HFFc6 (cell line): Measurements from ENCODE around the gene DYSF. TPM values are rescaled to one million over a fixed set of nuclear protein-coding genes. Genes with fewer than 3 reads are reported as not detected.
A peak's percentile ranks its signal among the peaks of the same experiment; 100 is the strongest.

Experiments
- DNase-seq: peaks from one replicate; pipeline ENCODE4 v3.0.0-alpha.2; 2018
- H3K27ac Mint-ChIP-seq: 2 replicates; pipeline ENCODE4 v1.8.0; 2020; ENCODE audit warnings: mild to moderate bottlenecking, mixed read lengths
- H3K27me3 Mint-ChIP-seq: 2 replicates; pipeline ENCODE4 v1.8.0; 2021; ENCODE audit warnings: mild to moderate bottlenecking, moderate library complexity, mixed read lengths; ENCODE audit not compliant: insufficient read depth
- H3K36me3 Mint-ChIP-seq: 2 replicates; pipeline ENCODE4 v1.8.0; 2021; ENCODE audit warnings: low read depth, mixed read lengths
- H3K4me1 Mint-ChIP-seq: 2 replicates; pipeline ENCODE4 v1.8.0; 2020; ENCODE audit warnings: low read depth, mixed read lengths
- H3K4me3 Mint-ChIP-seq: 2 replicates; pipeline ENCODE4 v1.8.0; 2020; ENCODE audit warnings: mild to moderate bottlenecking, moderate library complexity, mixed read lengths
- H3K9me3 Mint-ChIP-seq: 2 replicates; pipeline ENCODE4 v1.8.0; 2020; ENCODE audit warnings: mild to moderate bottlenecking, mixed read lengths
- total RNA-seq, 6 experiments: library from RNA; stranded (reverse); fragmentation: NEBNext Ultra II Directional; extraction: Animal tissue kit (Norgen Biotek cat#: 25700); gene quantifications; 2 replicates in 1 of 6; 3 replicates in 5 of 6; pipeline ENCODE4 v1.2.3, GENCODE V29; 2021
- TF ChIP-seq, protein P1 (sequence below): fragments of 200-600 bp; sonication (generic); IDR thresholded peaks from 2 replicates; pipeline ENCODE4 v1.5.0; 2021; ENCODE audit warnings: antibody characterized with exemption, mild to moderate bottlenecking

DYSF gene
- total RNA-seq, 6 experiments from 2014 or later: 0.07 to 0.57 (median 0.32) TPM

DNA sequence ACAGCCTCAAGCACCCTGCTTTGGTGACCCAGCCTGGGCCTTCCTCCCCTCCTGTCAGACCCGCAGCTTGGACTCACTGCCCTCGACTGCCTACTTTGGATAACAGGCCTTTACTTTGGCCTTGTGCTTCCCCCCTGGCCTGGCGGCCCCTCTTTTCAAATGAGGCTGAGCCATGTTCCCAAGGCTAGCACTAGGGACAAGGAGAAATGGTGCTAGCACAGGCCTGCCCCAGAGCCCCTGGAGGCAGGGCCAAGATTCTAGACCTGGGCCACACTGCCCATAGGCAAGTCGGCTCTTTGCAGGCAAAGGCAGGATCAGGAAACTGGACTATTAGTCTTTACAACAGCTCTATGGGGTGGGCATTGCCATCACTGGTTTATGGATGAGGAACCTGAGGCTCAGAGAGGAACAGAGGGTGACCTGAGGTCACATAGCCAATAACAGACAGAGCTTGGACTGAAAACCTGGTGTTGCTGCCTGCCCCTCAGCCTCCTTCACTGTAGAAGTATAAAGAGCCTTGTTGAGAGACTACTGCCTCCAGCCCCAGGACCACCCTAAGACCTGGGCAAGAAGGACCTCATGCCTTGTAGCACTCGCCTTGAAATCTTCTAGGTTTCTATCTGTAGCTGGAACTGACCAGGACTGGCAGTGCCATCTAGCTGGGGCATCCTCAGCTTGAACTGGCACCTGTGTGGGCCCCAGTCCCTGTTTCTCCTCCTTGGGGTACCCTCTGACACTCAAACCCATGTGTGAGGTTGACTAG, 266.3 kb downstream of the DYSF start:
- no peaks in the 10 kb centered on the region; the same call in 1 of the 2 replicates for H3K36me3 Mint-ChIP-seq
- no peak overlapping the region for H3K27ac Mint-ChIP-seq
- H3K9me3 Mint-ChIP-seq: peaks cover 5% of the 10 kb centered on the region
- H3K4me1 Mint-ChIP-seq: peaks cover 56% of the 10 kb centered on the region; the same call in 1 of the 2 replicates
- DNase-seq: no peak
- H3K4me3 Mint-ChIP-seq: no peak overlapping the region
- no peaks in the 10 kb centered on the region; the same call in 1 of the 2 replicates for H3K27me3 Mint-ChIP-seq
- TF ChIP-seq, protein P1, sequence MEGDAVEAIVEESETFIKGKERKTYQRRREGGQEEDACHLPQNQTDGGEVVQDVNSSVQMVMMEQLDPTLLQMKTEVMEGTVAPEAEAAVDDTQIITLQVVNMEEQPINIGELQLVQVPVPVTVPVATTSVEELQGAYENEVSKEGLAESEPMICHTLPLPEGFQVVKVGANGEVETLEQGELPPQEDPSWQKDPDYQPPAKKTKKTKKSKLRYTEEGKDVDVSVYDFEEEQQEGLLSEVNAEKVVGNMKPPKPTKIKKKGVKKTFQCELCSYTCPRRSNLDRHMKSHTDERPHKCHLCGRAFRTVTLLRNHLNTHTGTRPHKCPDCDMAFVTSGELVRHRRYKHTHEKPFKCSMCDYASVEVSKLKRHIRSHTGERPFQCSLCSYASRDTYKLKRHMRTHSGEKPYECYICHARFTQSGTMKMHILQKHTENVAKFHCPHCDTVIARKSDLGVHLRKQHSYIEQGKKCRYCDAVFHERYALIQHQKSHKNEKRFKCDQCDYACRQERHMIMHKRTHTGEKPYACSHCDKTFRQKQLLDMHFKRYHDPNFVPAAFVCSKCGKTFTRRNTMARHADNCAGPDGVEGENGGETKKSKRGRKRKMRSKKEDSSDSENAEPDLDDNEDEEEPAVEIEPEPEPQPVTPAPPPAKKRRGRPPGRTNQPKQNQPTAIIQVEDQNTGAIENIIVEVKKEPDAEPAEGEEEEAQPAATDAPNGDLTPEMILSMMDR: no peak

- Mint-ChIP-seq H3K36me3 (no peaks in the 10 kb centered on the region; the same call in 1 of the 2 replicates), H3K4me3 (no peak overlapping the region)
Observed at GRCh38 chr2:71720283-71720560, 266.9 kb downstream of the DYSF start.

GRCh38 chr2:71720596-71721361, 267.4 kb downstream of the DYSF start:
- TF ChIP-seq, protein P1: no peak
- peaks cover 5% of the 10 kb centered on the region for H3K9me3 Mint-ChIP-seq
- H3K27ac Mint-ChIP-seq: peak overlapping the region; percentile 59
- peaks cover 56% of the 10 kb centered on the region; the same call in 1 of the 2 replicates for H3K4me1 Mint-ChIP-seq
- no peak for DNase-seq
- H3K4me3 Mint-ChIP-seq: 0 out of 2 replicates have a peak overlapping the region, but pooled peaks have one; percentile 14
- H3K36me3 Mint-ChIP-seq: no peaks in the 10 kb centered on the region; the same call in 1 of the 2 replicates
- H3K27me3 Mint-ChIP-seq: no peaks in the 10 kb centered on the region; the same call in 1 of the 2 replicates

More at GRCh38 chr2:71720283-71720560, 266.9 kb downstream of the DYSF start:
- H3K4me1 Mint-ChIP-seq: peaks cover 56% of the 10 kb centered on the region; the same call in 1 of the 2 replicates
- no peaks in the 10 kb centered on the region; the same call in 1 of the 2 replicates for H3K27me3 Mint-ChIP-seq
- TF ChIP-seq, protein P1: no peak
- no peak for DNase-seq
- no peak overlapping the region for H3K27ac Mint-ChIP-seq
- H3K9me3 Mint-ChIP-seq: peaks cover 5% of the 10 kb centered on the region

DNA sequence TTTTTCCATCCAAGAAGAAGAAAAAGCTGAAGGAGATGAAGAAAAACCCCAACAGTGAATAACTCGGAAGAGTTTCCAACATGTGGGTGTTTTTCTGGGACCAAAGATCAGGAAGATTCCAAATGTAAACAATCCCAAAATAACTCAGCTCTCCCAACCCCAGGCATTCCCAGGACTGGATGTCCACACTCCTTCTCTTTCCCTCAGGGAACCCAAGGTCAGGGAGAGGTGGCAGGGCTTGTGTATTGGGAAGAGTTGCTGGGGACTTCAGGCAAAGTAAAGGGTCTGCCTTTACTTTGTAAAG, 268.0 kb downstream of the DYSF start:
- Mint-ChIP-seq H3K4me3 (0 out of 2 replicates have a peak overlapping the region, but pooled peaks have one; percentile 14), H3K9me3 (peaks cover 5% of the 10 kb centered on the region), H3K27ac (peak overlapping the region; percentile 59), H3K27me3 (no peaks in the 10 kb centered on the region; the same call in 1 of the 2 replicates), H3K4me1 (peaks cover 54% of the 10 kb centered on the region; the same call in 1 of the 2 replicates), H3K36me3 (no peaks in the 10 kb centered on the region; the same call in 1 of the 2 replicates)
- TF ChIP-seq, protein P1: no peak
- peak; percentile 17 for DNase-seq

- H3K27ac Mint-ChIP-seq: peak overlapping the region; percentile 59; the same call in 1 of the 2 replicates
Observed at GRCh38 chr2:71721669-71722068, 268.3 kb downstream of the DYSF start.

More at GRCh38 chr2:71721669-71722068, 268.3 kb downstream of the DYSF start:
- H3K27me3 Mint-ChIP-seq: no peaks in the 10 kb centered on the region; the same call in 1 of the 2 replicates
- H3K4me1 Mint-ChIP-seq: peaks cover 51% of the 10 kb centered on the region; the same call in 1 of the 2 replicates
- DNase-seq: no peak
- TF ChIP-seq, protein P1: no peak
- H3K9me3 Mint-ChIP-seq: peaks cover 5% of the 10 kb centered on the region
- no peak overlapping the region for H3K4me3 Mint-ChIP-seq
- no peaks in the 10 kb centered on the region; the same call in 1 of the 2 replicates for H3K36me3 Mint-ChIP-seq
